T47D (cell line): ENCODE data around the gene PEPD.

Experiments used
- DNase-seq, 2 experiments: peaks; one replicate each; pipeline versions ENCODE4 v3.0.0 to v3.0.0-alpha.2; 2011 to 2012; ENCODE audit warnings: low read depth in 1 of 2, low spot score in 1 of 2
- JUND ChIP-seq: IDR thresholded peaks from 2 replicates; pipeline ENCODE4 v1.6.1; 2012; ENCODE audit warnings: low read depth
- in situ Hi-C: cut with HindIII; loops from 2 replicates; pipeline ENCODE4 v1.10.0; 2016; ENCODE audit warnings: low sequenced_read_pairs, low pct_unique_long_range_greater_than_20kb

The PEPD gene

DNA sequence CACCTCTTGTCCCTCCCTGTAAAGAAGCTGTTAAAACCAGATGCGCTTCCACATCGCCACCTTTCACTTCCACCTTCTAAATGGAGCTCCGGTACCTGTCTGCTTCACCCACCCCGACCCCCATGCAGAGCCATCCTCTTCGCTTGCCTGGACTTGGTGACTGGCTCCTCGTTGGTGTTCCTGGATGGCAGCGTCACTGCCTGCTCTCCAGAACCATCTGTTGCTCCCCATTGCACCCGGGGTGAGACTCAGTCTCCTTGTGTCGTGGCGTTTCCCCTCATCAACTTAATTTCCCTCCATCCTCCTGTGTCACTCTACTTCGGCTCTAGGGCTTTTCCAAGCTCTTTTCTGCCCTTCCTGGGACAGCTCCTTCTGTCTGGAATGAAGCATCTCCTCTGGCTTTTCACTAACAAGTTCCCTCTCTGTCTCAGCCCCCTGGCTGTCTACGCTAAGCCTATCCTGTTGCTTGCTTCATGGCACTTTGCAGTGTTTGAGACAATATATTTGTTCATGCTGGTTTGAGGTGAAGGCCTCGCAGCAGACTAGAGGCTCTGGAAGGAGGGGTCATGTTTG lies 137.8 kb downstream of the PEPD start:
- no peak for TF ChIP-seq JUND
- in situ Hi-C loops = no loop called here
- DNase-seq = no peak

DNA sequence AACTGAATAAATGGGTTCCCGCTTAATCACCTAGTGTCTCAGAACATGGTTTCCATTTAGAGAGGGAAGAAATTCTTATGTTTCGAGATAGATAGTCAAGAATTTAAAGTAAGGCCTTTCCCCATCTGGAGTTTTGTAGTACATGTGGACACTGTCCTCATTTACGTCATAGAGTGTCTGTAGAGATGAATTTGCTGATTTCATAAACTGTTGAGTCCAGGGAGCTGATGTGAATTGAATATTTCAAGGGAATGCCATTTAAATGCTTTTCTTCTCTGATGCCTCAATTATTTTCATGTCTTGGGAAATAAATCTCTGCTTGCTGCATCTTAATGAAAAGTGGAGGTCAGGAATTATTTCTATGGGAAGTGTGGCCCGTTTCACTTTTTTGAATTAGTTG lies 138.6 kb downstream of the PEPD start:
- in situ Hi-C loops = no loop called here
- TF ChIP-seq JUND = no peak
- no peak for DNase-seq

DNA sequence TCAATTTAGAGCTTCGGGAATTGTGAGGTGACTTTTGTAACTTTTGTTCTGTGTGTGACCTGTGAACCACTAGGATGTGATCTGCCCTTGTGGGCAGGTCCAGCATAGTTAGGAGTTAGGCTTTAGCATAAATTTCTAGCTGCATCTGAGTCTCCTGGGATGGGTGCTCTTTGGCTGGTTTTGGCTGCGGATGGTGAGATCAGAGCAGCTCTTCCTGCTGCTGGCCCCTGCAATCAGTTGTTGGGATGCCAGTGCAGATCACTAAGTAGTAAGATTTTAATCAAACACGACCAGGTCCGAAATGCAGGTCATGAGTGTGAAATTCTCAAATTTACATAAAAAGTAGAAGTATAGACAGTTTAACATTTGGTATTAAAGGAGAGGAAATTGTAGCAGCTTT lies 139.6 kb downstream of the PEPD start:
- in situ Hi-C loops = no loop called here
- DNase-seq = no peak
- TF ChIP-seq JUND = no peak

DNA sequence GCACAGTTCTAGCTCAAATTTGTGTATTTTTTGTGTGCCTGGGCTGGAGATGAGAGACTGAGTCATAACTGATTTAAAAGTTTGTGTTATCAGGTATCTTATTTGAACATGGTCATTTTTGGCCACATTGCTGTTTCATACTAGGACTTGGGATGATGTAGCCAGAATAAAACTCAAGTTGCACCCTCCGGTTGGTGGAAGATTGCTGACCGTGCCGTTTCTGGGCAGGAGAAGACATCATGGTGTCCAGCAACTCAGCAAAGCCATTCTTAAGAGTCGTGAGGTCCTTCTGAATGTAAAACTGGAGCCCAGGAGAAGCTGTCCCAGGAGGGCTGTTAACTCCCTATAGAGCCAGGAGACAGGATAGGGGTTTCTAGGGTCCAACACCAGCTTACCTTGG lies 140.5 kb downstream of the PEPD start:
- in situ Hi-C loops = no loop called here
- no peak for DNase-seq
- no peak for TF ChIP-seq JUND

DNA sequence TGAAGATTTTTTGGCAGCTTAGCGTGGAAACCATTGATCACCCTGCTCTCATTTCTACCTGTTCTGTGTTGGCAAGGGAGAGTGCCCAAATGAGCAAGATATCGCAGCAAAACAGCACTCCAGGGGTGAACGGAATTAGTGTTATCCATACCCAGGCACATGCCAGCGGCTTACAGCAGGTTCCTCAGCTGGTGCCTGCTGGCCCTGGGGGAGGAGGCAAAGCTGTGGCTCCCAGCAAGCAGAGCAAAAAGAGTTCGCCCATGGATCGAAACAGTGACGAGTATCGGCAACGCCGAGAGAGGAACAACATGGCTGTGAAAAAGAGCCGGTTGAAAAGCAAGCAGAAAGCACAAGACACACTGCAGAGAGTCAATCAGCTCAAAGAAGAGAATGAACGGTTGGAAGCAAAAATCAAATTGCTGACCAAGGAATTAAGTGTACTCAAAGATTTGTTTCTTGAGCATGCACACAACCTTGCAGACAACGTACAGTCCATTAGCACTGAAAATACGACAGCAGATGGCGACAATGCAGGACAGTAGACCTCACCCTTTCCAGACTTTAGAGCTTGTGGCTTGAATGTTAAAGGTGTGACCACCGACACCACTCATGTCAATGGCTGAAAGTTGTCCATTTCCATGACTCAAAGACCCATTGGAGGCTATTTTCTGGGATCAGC lies 142.3 kb downstream of the PEPD start:
- in situ Hi-C loops = no loop called here
- TF ChIP-seq JUND = no peak
- no peak for DNase-seq

DNA sequence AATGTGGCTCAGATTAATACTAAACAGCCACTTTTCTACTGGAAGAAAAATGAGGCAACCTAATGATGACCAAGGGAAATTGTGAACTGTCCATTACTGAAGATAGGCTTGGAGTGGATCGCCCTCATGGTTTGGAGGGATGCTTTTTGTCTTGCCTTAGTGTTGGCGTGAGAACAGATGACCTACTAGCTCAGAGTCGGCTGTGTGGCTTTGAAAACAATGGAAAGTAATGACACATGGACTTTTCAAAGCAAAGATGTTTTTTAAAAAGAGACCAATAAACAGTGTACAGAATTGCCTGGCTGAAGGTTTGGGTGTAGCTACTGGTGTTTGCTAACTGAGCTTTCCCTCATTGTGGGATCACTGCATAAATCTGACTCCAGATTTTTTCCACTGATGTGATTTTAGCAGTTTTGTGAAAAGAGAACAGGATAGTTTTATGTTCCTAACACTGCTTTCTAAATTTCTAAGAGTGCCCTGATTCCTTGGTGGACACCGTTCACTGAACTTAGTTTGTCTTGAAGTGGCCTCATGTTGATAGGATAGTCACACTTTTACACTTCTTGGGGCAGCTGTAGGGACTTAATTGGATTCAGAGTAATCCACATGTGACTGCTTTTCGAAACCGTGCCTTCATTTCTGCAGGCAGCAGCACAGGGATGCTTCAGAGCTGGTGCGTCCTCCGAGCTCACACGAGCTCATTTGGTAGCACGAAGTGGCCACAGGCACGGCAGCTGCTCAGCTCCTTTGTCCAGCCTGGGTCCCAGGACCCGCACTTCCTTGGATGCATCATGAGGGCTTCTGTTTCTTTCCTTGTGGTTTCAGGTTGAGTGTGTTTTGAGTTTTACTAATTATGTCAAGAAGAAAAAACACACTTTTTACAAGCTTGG lies 143.8 kb downstream of the PEPD start:
- no peak for DNase-seq
- no peak for TF ChIP-seq JUND
- in situ Hi-C loops = no loop called here

DNA sequence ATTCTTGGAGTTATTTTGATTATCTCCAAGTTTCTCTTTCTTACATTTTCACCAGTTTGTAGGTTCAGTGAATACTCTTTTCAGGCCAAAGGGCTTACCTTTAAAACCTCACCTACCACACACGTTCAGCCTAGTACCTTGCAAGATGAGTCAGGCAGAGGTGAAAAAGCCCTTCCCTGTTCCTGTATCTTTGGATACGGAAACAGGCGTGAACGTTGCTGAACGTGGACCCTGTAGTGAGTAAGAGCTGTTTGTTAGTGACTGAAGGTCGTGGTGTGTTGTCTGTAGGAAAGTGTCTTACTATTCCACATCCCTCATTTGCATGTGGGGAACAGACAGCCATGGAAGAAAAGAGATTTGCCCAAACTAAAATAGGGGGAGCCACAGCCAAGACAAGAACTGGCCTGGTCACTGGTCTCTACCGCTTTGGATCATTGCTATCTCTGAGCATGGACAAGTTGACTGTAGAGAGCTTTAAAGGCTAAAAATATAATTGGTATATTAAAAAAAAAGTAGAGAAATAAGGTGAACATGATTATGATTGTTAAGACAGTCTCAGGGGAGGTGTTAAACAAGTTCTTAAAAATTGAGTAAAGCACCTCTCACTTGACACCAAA lies 144.5 kb downstream of the PEPD start:
- DNase-seq = no peak
- in situ Hi-C loops = no loop called here
- TF ChIP-seq JUND = no peak

DNA sequence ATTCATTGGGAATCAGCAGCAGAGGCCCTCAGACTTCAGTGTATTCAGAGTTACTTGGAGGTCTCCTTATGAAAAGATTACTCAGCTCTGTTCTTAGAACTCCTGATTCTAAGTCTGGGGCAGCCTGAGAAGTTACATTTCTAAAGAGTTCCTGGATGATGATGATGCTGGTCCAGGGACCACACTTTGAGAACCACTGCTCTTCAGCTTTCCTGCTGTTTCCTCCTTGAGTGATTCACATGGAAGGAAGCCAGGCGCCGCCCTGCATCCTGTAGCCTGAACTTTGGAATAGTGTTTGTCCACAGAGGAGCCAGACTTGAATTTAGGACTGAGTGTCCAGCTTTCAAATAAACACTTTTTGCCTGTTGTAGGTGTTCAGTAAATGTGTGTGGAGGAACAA lies 145.2 kb downstream of the PEPD start:
- in situ Hi-C loops = no loop called here
- DNase-seq = peak in 1 of 2 experiments; percentile 54

DNA sequence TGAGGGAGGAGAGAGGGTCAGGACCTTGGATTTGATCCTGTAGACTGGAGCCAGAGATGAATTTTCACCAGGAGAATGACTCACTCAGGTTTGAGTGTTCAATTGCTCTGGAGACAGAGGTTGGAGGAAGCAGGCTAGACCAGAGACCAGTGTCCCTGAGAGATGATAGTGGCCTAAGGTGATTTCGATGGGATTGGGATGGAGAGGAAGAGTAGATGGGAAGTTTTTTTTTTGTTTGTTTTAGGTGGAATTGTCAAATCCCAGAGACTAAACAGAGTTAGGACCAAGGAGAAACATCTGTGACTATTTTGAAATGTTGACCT lies 145.8 kb downstream of the PEPD start:
- in situ Hi-C loops = no loop called here
- no peak for DNase-seq
- no peak for TF ChIP-seq JUND

More for the DNA sequence above, 145.2 kb downstream of the PEPD start:
- TF ChIP-seq JUND = no peak

DNA sequence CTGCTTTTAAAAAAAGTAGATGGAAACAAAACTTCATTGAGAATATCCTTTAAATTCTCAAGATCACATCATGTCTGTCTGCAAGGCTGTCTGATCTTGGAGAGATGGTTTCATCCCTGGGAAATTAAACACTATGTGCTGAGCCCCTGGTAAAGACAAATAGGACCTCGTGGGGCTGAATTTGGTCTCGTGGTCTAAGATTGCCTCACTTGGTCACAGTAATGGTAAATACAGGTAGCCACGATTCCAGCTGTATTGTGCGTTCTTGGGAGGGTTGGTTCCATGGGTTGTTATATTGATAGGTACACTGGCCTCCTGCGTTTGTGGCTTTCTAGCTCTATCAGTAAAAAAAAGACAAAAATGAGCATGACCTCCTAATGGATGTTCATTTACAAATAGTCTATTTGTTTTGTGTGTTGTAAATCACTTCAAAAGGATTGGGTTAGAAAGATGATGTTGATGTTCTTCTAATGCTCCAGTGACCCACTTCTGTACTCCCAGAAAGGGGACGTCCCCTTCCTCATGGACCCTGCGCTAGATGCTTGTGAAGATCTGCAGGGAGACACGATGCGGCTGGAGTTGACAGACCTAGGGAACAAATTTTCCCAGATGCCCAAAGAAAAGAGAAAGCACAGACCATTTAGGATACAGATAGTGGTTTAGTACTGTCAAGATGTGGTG lies 146.3 kb downstream of the PEPD start:
- no peak for TF ChIP-seq JUND
- DNase-seq = no peak
- in situ Hi-C loops = no loop called here

DNA sequence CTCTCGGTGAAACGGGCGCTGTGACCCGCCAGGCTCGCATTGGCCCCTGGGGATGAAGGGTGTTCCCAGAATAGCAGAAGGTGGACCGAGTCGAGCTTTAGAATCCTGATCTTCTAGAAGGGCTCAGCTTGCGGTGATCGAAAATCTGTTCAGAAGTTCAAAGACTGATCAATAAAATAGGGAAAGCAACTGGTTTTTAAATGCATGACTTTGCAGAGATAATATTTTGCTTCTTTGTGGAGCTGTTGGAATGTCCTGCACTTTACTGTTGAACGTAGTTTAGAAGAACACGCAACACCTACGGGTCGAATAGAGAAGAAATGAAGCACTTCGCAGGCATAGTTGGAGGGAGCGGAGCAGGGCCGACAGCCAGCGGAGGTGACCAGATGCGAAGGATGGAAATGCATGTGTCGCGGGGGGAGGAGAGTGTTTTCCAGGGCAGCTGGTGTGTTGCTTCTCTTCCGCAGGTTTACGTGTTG lies 147.3 kb downstream of the PEPD start:
- in situ Hi-C loops = no loop called here
- DNase-seq = peak; percentile 27 to 62

More for the DNA sequence above, 147.3 kb downstream of the PEPD start:
- TF ChIP-seq JUND = no peak
